AG20443 (cell line): ENCODE results near the gene DNAAF6.
"Not testable (repeated sequence)": the region's sequence is repeated elsewhere in the genome, so short reads cannot be mapped to it uniquely, and the experiment has no call there.

Experiments
- DNase-seq: peaks from one replicate; pipeline ENCODE4 v3.0.0; 2012; ENCODE audit warnings: low spot score, mixed read lengths

DNAAF6 gene

DNA sequence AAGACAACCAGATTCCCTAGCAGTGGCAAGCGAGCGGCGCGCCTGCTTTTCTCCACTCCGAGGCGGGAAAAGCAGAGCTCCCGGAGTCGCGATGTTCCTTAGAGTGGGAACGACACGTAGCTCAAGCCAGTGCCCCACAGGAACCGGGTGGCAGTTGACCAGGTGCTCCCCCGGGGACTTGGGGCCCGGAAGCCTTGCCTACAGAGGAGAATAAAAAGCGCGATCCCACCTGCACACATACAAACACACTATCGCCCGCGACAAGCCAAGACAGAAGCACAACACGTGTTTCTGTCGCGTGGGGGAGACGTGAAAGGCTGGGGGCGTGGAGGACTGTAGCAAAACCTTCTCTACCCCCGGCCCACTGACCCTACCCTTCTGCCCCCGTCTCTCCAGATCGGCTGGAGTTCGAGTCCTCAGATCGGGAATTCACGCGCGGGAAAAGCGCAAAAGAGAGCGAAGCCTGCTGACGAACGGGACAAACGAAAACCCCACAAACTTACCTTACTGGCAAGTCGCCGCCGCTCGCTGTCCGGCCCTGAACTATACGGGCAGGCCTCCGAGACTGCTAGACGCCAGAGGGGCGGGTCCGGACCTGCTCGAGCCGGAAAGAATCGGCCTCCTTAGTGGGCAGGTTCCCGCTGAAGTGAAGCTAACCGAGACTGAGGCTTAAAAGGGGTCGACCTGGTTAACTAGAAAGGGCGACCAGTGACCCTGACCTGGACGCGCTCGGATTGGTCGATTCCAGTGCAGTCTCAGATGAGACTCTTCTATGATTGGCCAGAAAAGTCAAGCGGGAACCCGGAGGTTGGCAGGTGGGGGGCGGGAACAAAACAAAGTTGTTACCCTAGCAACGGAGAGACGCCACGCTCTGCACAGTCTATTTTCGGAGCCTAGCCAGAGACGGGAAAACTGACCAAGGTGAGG, at the start of gene DNAAF6, which contains the start of gene NUP62CL:
DNAAF6 (plus strand) TSS at position 842 of the 927 bp plus-strand sequence. CDS start 6,265 bp downstream, outside the sequence.
NUP62CL (minus strand) TSS at position 664 of the 927 bp plus-strand sequence. CDS start 31,287 bp downstream, outside the sequence.
- peak; percentile 10 for DNase-seq

- not testable (repeated sequence) for DNase-seq
Measured at GRCh38 chrX:107157618-107158017, 48.8 kb upstream of the DNAAF6 start.

DNA sequence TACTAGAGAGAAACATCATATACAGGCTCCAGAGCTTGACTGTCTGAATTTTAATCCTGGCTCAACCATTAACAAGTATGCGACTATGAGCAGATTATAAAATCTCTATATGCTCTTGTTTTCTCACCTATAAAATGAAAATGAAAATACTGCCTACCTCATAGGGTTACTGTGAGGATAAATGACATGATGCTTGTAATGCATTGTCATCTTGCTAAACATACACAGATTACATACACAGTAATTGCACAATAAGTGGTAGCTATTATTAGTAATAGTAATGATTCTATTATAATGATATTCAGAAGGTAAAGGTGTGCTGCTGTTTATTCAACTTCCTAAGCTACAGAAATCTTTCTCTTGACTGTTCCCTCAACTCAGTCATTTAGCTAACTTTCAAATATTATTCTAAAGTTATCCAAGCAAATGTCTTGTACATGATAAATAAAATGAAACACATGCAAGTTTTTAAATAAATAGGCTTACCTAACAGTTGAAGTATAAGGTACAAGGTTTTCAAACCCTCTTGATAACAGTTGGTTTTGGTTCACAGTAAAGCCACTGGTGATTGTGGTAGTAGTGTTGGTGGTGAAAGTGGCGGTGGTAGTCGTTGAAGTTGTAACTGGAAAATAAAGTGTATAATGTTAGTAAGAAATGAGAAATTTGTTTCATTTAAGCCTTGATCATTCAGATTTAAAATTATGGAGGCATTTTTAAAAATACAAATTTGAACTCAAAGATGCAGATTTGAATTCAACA, 39.1 kb upstream of the DNAAF6 start:
- no peak for DNase-seq

DNA sequence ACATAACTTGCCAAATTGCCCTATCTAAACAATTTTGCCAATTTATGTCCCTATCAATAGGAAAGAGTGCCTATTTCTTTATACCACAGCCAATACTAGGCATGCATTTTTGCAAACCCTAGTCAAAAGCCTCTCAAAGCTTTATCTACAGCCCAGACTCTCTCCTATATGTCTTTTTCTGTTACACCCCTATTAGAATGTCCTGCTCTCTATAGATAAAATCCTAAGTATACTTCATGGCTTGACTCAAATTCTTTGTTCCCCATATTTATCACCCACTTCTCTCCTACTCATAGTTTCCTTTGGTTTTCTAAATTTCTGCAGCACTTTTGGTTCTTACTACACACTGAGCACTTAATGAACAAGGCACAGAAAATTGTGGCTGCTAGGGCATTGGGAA, 38.2 kb upstream of the DNAAF6 start:
- no peak for DNase-seq

GRCh38 chrX:107168712-107169111, 37.7 kb upstream of the DNAAF6 start:
- no peak for DNase-seq

DNA sequence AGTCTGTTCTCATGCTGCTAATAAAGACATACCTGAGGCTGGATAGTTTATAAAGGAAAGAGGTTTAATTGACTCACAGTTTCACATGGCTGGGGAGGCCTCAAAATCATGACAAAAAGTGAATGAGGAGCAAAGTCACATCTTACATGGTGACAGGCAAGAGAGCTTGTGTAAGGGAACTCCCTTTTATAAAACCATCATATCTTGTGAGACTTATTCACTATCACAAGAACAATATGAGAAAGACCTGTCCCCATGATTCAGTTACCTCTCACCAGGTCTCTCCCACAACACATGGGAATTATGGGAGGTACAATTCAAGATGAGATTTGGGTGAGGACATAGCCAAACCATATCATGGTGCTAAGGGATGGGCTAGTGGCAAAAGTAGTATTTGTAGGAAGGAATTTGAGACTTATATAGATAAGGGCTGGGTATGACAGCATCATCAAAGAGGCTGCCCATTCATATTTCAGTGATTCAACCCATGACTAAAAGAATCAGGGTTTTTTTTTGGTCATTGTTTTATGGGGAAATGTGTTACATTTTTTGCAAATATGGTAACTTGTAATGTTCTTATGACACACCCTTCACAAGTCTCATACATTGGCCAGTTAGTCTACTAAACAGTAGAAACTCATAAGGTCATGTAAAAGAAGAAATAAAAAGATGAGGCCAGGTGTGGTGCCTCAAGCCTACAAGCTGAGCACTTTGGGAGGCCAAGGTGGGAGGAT, 34.9 kb upstream of the DNAAF6 start:
- DNase-seq = no peak

DNA sequence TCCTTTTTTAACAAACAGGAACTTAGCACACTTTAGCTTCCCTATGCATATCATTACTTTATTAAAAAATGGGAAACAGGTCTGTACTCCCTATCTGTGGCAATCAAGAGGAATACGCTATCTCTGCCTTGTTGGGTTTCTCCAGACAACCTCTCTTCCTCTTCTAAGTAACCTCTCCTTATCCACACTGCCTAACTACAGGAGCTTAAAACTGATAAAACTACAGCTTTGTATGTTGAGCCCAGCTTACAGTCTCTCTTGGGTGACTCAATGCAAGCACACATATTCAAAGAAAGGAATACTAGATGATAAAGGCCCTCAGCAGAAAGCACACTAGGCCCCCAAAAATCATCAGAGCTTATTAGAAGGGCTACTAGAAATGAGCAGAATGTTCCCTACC, 9.1 kb upstream of the DNAAF6 start:
- no peak for DNase-seq

DNA sequence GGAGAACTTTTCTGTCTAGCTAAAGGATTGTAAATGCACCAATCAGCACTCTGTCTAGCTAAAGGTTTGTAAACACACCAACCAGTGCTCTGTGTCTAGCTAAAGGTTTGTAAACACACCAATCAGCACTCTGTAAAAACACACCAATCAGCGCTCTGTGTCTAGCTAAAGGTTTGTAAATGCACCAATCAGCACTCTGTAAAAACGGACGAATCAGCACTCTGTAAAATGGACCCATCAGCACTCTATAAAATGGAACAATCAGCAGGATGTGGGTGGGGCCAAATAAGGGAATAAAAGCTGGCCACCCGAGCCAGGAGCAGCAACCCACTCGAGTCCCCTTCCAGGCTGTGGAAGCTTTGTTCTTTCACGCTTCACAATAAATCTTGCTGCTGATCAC, 8.3 kb upstream of the DNAAF6 start:
- not testable (repeated sequence) for DNase-seq

GRCh38 chrX:107199491-107199890, 6.9 kb upstream of the DNAAF6 start:
- DNase-seq = no peak

GRCh38 chrX:107204068-107204605, 2.3 kb upstream of the DNAAF6 start:
- DNase-seq = no peak

- no peak for DNase-seq
Measured at GRCh38 chrX:107206697-107207065, 270 bp downstream of the DNAAF6 start.

GRCh38 chrX:107207089-107207488, 678 bp downstream of the DNAAF6 start:
- DNase-seq = no peak

DNA sequence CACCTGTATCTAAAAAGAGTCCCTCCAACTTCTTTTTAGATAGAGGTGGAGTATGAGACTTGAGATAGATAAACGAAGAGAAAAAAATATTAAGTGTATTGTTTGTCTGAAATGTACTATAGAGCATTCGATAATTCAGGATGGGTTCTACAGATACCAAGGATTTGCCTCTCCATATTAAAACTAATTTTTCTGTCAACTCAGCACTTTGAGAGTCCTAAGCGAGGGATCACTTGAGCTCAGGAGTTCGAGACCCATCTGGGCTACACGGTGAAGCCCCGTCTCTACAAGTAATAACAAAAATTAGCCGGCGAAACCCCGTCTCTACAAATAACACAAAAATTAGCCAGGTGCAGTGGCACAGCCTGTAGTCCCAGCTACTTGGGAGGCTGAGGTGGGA, 1.5 kb downstream of the DNAAF6 start:
- DNase-seq = no peak

DNA sequence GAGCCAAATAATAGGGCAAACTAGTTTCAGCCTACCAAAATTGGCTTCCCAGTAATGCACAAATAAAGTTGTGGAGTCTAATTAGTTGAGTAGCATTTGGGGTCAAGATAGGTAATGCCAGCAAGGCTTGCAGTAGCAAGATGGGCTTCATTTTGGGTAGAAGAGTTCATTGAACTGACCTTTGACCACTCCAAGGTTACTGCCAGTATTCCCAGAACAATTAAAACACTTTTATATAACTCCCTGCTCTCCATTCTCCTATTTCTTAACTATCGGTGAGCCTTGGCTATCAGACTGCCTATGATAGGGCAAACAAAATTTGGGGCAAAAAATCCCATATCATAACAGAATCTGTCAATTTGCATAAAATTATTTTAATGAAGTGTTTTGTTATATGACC, 7.1 kb downstream of the DNAAF6 start:
- no peak for DNase-seq

GRCh38 chrX:107226757-107227156, 20.3 kb downstream of the DNAAF6 start:
- DNase-seq = no peak

DNA sequence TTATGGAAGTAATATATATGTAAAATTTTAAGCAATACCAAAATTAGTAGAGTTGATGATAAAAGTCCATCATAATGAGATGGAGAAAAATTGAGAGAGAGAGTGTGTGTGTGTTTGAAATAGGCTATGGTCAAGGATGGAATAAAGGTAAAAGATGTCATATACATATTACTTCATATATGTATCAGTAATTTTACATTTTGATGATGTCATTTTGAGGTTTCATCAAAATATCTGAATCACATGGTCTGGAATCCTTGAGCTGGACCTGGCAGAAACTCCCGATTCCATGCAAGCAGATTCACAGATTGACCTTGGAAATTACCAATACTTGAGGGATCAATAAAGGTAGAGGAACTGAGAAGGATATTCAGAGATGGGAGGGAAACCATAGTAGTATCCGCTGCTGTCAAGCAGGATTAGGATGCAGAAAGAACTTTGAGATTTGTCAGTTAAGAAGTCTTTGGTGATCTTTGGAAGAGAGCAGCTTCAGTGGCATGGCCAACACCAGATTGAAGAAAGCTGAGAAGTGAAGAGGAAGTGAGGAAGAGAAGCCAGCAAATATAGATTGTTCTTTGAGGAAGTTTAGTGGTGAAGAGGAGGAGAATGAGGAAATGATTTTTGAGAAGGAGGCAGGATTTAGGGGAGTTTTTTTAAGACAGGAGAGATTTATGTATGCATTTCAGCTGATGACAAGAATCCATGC, 21.5 kb downstream of the DNAAF6 start:
- DNase-seq = no peak

DNA sequence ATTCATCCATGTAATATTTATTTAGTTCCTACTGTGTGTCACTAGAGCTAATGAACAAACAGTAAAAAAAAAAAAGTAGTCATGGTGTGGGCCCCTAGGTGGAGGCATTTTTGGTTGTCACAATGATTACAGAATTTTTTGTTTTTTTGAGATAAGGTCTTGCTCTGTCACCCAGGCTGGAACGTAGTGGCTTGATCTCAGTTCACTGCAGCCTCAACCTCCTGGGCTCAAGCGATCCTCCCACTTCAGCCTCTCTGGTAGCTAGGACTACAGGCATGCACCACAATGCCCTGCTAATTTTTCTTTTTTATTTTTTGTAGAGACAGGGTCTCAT, 22.0 kb downstream of the DNAAF6 start:
- DNase-seq = no peak

- no peak for DNase-seq
Measured at GRCh38 chrX:107272431-107272921, 66.1 kb downstream of the DNAAF6 start.

- no peak for DNase-seq
Measured at GRCh38 chrX:107273795-107274194, 67.4 kb downstream of the DNAAF6 start.

DNA sequence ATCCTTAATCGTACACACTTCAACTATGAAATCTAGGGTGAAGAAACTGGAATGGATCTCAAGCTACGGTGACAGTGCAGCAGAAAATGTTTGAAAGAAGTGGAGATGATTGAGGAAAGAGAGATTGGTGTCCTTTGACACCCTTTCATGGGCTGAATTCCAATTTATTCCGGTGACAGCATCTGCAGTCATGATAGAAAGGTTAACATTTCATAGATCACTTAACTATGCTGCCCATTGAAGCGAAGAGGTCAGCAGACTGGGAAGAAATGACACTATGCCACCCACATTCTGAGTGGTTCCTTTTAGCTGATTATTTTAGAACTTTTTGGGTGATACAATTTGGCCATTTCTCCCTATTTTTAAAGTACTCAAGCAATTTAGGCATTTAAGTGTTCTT, 82.3 kb downstream of the DNAAF6 start:
- no peak for DNase-seq

DNA sequence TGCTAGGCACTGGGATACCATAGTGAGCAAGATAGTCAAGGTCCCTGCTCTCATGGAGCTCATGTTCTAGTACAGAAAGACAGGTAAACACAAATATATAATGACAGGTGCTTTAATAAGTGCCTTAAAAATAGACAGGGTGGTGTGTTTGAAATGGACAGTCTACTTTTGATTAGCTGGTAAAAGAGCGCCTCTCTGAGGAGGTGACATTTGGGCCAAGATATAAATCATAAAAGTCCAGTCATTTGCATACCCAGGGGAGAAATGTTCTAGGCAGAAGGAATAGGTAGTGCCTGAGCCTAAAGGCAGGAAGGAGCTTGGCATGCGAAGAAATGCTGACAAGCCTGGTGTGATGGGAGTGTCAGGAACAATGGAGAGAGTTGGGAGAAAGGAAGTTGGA, 83.6 kb downstream of the DNAAF6 start:
- no peak for DNase-seq
